Liver (tissue), 9 donors: ENCODE data around the gene SMIM15. TPM values are rescaled to one million over a fixed set of nuclear protein-coding genes. Genes with fewer than 3 reads are reported as not detected.

Experiments used
- DNase-seq: peaks from one replicate; pipeline ENCODE4 v3.0.0-alpha.2; 2017; ENCODE audit warnings: low spot score
- H3K27ac ChIP-seq, 2 donors: one replicate each; pipeline ENCODE4 v1.7.0; 2013; ENCODE audit warnings: inconsistent platforms in 2 of 2, low read length in 2 of 2, control low read depth in 1 of 2, low read depth in 1 of 2, mild to moderate bottlenecking in 1 of 2
- H3K27me3 ChIP-seq, 4 donors: one replicate each; pipeline versions ENCODE4 v1.6.1 to v1.7.0; 2013; ENCODE audit warnings: low read length in 3 of 4, inconsistent platforms in 1 of 4, mild to moderate bottlenecking in 1 of 4, moderate library complexity in 1 of 4; ENCODE audit not compliant: control insufficient read depth in 4 of 4, insufficient read depth in 4 of 4
- H3K36me3 ChIP-seq, 4 donors: one replicate each; pipeline versions ENCODE4 v1.6.1 to v1.7.0; 2013; ENCODE audit warnings: low read length in 3 of 4, mild to moderate bottlenecking in 3 of 4, low read depth in 1 of 4, moderate library complexity in 1 of 4; ENCODE audit not compliant: control insufficient read depth in 4 of 4, insufficient read depth in 3 of 4
- H3K4me1 ChIP-seq, 4 donors: one replicate each; pipeline versions ENCODE4 v1.6.1 to v1.7.0; 2013; ENCODE audit warnings: low read length in 3 of 4, mild to moderate bottlenecking in 3 of 4, moderate library complexity in 1 of 4; ENCODE audit not compliant: control insufficient read depth in 4 of 4, insufficient read depth in 4 of 4
- H3K4me3 ChIP-seq, 3 donors: one replicate each; pipeline versions ENCODE4 v1.6.1 to v1.7.0; 2013; ENCODE audit warnings: low read length in 3 of 3, control low read depth in 1 of 3, low read depth in 1 of 3, mild to moderate bottlenecking in 1 of 3
- H3K9ac ChIP-seq, 2 donors: one replicate each; pipeline ENCODE4 v1.7.0; 2013; ENCODE audit warnings: low read length in 2 of 2, mild to moderate bottlenecking in 2 of 2, moderate library complexity in 2 of 2, control low read depth in 1 of 2, low read depth in 1 of 2
- H3K9me3 ChIP-seq, 4 donors: one replicate each; pipeline versions ENCODE4 v1.6.1 to v1.7.0; 2013; ENCODE audit warnings: low read length in 3 of 4; ENCODE audit not compliant: control insufficient read depth in 4 of 4
- EGR1 ChIP-seq, 2 donors: IDR thresholded peaks; 2 replicates each; pipeline ENCODE4 v1.6.1; 2016 to 2018; ENCODE audit warnings: antibody characterized with exemption in 2 of 2, low read depth in 2 of 2
- FOXA1 ChIP-seq: IDR thresholded peaks from 2 replicates; pipeline ENCODE4 v1.6.1; 2016; ENCODE audit warnings: antibody characterized with exemption
- FOXA2 ChIP-seq: IDR thresholded peaks from 2 replicates; pipeline ENCODE4 v1.6.1; 2016; ENCODE audit warnings: antibody characterized with exemption
- GABPA ChIP-seq, 2 donors: IDR thresholded peaks in 1 of 2; conservative IDR thresholded peaks in 1 of 2; 2 replicates each; pipeline ENCODE4 v1.6.1; 2016; ENCODE audit warnings: antibody characterized with exemption in 2 of 2, mild to moderate bottlenecking in 1 of 2, moderate library complexity in 1 of 2
- HNF4A ChIP-seq, 2 donors: conservative IDR thresholded peaks; 2 replicates each; pipeline ENCODE4 v1.6.1; 2016; ENCODE audit warnings: antibody characterized with exemption in 2 of 2, mild to moderate bottlenecking in 2 of 2
- HNF4G ChIP-seq: IDR thresholded peaks from 2 replicates; pipeline ENCODE4 v1.6.1; 2016; ENCODE audit warnings: antibody characterized with exemption
- JUND ChIP-seq, 2 donors: IDR thresholded peaks; 2 replicates each; pipeline ENCODE4 v1.6.1; 2016; ENCODE audit warnings: antibody characterized with exemption in 2 of 2
- NR2F2 ChIP-seq: IDR thresholded peaks from 2 replicates; pipeline ENCODE4 v1.6.1; 2016; ENCODE audit warnings: antibody characterized with exemption
- RAD21 ChIP-seq, 2 donors: IDR thresholded peaks; 2 replicates each; pipeline ENCODE4 v1.6.1; 2016; ENCODE audit warnings: antibody characterized with exemption in 2 of 2, mild to moderate bottlenecking in 2 of 2
- RXRA ChIP-seq, 2 donors: IDR thresholded peaks; 2 replicates each; pipeline ENCODE4 v1.6.1; 2017 to 2018; ENCODE audit warnings: antibody characterized with exemption in 2 of 2, mild to moderate bottlenecking in 1 of 2
- SP1 ChIP-seq: IDR thresholded peaks from 2 replicates; pipeline ENCODE4 v1.6.1; 2018; ENCODE audit warnings: antibody characterized with exemption, mild to moderate bottlenecking
- TAF1 ChIP-seq: conservative IDR thresholded peaks from 2 replicates; pipeline ENCODE4 v1.6.1; 2016; ENCODE audit warnings: antibody characterized with exemption, mild to moderate bottlenecking
- YY1 ChIP-seq: IDR thresholded peaks from 2 replicates; pipeline ENCODE4 v1.6.1; 2016; ENCODE audit warnings: antibody characterized with exemption, mild to moderate bottlenecking
- WGBS: extraction: QIAGEN DNeasy Blood & Tissue Kit; methylation state at CpG from one replicate; pipeline ENCODE4 v1.1.7; 2013; 5-methylcytosine and 5-hydroxymethylcytosine counted together
- polyA plus RNA-seq, 2 donors: library from polyadenylated mRNA; stranded (reverse) in 1 of 2; unstranded in 1 of 2; fragments of 200-250 nt in 1 of 2; fragments of >200 nt in 1 of 2; fragmentation: Nextera tagmentation in 1 of 2; extraction: Ambion mirVana in 1 of 2; gene quantifications; one replicate each; pipeline versions ENCODE4 v1.2.1 to v1.2.3, GENCODE V29; 2013 to 2015
- total RNA-seq, 2 donors: library from RNA; depleted of rRNA; stranded (reverse); fragments of >200 nt; gene quantifications; one replicate each; pipeline ENCODE4 v1.2.3, GENCODE V29; 2014
- TF ChIP-seq, protein P1 (sequence below): IDR thresholded peaks from 2 replicates; pipeline ENCODE4 v1.6.1; 2016; ENCODE audit warnings: antibody characterized with exemption
- TF ChIP-seq, protein P2 (sequence below): fragments of 150-350 bp; IDR thresholded peaks from 2 replicates; pipeline ENCODE4 v1.5.1; 2017; ENCODE audit warnings: improper control_type of control experiment, low read depth, low read length; ENCODE audit not compliant: missing input control
- TF ChIP-seq, protein P3 (sequence below): IDR thresholded peaks from 2 replicates; pipeline ENCODE4 v1.6.1; 2016; ENCODE audit warnings: antibody characterized with exemption, mild to moderate bottlenecking
- TF ChIP-seq, protein P4 (sequence below): IDR thresholded peaks from 2 replicates; pipeline ENCODE4 v1.6.1; 2016; ENCODE audit warnings: antibody characterized with exemption
- TF ChIP-seq, protein P5 (sequence below): IDR thresholded peaks from 2 replicates; pipeline ENCODE4 v1.6.1; 2016; ENCODE audit warnings: antibody characterized with exemption
- donor health status: healthy.
- donor health status: healthy.
- donor health status: healthy.
- donor health status: healthy.
- donor health status: healthy.

SMIM15 gene, protein sequence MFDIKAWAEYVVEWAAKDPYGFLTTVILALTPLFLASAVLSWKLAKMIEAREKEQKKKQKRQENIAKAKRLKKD
- total RNA-seq (10 to 100 TPM; 20.1 to 31.2 TPM), polyA plus RNA-seq (10 to 100 TPM; 21.9 to 26.8 TPM)

DNA sequence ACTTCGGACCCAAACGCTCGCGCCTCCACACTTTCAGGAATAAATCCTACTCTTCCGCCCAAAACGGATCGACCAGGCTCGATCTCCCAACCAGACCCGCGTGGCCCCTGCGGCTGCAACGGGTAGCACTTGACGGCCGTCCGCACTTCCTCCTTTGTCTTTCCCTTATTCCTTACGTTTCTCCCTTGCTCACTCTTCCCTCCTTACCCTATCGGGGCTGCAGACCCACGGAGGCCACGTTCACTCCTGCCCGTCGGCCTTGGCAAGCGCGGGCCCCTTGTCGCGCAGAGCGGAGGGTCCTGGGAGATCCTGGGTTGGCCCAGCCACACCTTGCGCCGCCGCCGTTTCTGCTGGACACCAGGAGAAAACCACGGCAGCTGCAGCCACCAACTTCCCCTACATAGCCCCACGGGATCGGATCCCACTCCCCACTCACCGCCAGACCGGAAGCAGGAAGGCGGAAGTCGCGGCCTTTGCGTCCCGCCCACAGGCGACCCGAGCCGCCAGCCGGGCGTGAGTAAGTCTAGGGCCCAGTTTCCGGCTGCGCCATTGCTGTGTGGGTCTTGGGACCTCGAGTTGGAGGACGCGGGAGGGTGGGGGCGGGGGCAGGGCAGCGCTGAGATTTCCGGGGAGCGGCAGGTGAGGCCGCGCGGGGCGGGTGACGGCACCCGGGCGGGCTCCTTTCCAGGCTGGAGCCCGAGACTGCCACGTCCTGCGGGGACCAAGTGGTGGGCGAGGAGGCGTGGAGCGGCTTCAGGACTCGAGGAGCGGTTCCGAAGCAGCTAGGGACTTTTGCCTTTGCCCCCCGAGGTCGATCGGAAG, at the start of gene SMIM15:
Gene SMIM15 (minus strand): TSS at position 459 of the 822 bp plus-strand sequence. CDS start 2,297 bp downstream, outside the sequence.
- H3K36me3 ChIP-seq: peaks cover 0 to 13% (median 2%) of the 10 kb centered on the region in 4 donors
- TF ChIP-seq, protein P1, sequence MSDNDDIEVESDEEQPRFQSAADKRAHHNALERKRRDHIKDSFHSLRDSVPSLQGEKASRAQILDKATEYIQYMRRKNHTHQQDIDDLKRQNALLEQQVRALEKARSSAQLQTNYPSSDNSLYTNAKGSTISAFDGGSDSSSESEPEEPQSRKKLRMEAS: peak; percentile 63
- peak; percentile 96 for TF ChIP-seq YY1
- TF ChIP-seq, protein P2, sequence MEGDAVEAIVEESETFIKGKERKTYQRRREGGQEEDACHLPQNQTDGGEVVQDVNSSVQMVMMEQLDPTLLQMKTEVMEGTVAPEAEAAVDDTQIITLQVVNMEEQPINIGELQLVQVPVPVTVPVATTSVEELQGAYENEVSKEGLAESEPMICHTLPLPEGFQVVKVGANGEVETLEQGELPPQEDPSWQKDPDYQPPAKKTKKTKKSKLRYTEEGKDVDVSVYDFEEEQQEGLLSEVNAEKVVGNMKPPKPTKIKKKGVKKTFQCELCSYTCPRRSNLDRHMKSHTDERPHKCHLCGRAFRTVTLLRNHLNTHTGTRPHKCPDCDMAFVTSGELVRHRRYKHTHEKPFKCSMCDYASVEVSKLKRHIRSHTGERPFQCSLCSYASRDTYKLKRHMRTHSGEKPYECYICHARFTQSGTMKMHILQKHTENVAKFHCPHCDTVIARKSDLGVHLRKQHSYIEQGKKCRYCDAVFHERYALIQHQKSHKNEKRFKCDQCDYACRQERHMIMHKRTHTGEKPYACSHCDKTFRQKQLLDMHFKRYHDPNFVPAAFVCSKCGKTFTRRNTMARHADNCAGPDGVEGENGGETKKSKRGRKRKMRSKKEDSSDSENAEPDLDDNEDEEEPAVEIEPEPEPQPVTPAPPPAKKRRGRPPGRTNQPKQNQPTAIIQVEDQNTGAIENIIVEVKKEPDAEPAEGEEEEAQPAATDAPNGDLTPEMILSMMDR: no peak
- TF ChIP-seq, protein P3, sequence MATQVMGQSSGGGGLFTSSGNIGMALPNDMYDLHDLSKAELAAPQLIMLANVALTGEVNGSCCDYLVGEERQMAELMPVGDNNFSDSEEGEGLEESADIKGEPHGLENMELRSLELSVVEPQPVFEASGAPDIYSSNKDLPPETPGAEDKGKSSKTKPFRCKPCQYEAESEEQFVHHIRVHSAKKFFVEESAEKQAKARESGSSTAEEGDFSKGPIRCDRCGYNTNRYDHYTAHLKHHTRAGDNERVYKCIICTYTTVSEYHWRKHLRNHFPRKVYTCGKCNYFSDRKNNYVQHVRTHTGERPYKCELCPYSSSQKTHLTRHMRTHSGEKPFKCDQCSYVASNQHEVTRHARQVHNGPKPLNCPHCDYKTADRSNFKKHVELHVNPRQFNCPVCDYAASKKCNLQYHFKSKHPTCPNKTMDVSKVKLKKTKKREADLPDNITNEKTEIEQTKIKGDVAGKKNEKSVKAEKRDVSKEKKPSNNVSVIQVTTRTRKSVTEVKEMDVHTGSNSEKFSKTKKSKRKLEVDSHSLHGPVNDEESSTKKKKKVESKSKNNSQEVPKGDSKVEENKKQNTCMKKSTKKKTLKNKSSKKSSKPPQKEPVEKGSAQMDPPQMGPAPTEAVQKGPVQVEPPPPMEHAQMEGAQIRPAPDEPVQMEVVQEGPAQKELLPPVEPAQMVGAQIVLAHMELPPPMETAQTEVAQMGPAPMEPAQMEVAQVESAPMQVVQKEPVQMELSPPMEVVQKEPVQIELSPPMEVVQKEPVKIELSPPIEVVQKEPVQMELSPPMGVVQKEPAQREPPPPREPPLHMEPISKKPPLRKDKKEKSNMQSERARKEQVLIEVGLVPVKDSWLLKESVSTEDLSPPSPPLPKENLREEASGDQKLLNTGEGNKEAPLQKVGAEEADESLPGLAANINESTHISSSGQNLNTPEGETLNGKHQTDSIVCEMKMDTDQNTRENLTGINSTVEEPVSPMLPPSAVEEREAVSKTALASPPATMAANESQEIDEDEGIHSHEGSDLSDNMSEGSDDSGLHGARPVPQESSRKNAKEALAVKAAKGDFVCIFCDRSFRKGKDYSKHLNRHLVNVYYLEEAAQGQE: peak; percentile 86
- no peak for TF ChIP-seq HNF4G
- TF ChIP-seq, protein P4, sequence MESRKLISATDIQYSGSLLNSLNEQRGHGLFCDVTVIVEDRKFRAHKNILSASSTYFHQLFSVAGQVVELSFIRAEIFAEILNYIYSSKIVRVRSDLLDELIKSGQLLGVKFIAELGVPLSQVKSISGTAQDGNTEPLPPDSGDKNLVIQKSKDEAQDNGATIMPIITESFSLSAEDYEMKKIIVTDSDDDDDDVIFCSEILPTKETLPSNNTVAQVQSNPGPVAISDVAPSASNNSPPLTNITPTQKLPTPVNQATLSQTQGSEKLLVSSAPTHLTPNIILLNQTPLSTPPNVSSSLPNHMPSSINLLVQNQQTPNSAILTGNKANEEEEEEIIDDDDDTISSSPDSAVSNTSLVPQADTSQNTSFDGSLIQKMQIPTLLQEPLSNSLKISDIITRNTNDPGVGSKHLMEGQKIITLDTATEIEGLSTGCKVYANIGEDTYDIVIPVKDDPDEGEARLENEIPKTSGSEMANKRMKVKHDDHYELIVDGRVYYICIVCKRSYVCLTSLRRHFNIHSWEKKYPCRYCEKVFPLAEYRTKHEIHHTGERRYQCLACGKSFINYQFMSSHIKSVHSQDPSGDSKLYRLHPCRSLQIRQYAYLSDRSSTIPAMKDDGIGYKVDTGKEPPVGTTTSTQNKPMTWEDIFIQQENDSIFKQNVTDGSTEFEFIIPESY: peak; percentile 48
- TF ChIP-seq SP1: peak; percentile 25
- peak in 1 of 2 donors; percentile 7 for TF ChIP-seq HNF4A (conservative IDR thresholded peaks at IDR 0.05)
- peak; percentile 35 for TF ChIP-seq FOXA1
- peak; percentile 44 for TF ChIP-seq NR2F2
- peak; percentile 84 to 95 for TF ChIP-seq GABPA (IDR thresholded peaks at IDR 0.05 in 1 of 2, conservative IDR thresholded peaks at IDR 0.05 in 1 of 2)
- peak in 1 of 2 donors; percentile 17 for TF ChIP-seq RAD21 (IDR thresholded peaks at IDR 0.05)
- peak in 1 of 2 donors; percentile 11 for TF ChIP-seq EGR1 (IDR thresholded peaks at IDR 0.05; ENCODE audit: low read depth in 2 of 2)
- no peak for TF ChIP-seq JUND (IDR thresholded peaks at IDR 0.05)
- TF ChIP-seq, protein P5, sequence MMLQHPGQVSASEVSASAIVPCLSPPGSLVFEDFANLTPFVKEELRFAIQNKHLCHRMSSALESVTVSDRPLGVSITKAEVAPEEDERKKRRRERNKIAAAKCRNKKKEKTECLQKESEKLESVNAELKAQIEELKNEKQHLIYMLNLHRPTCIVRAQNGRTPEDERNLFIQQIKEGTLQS: no peak
- peak; percentile 10 to 38 for TF ChIP-seq RXRA (IDR thresholded peaks at IDR 0.05)
- peak; percentile 75 for TF ChIP-seq TAF1
- TF ChIP-seq FOXA2: no peak
- H3K27me3 ChIP-seq: no peaks in the 10 kb centered on the region
- H3K9me3 ChIP-seq: no peaks in the 10 kb centered on the region
- H3K9ac ChIP-seq: peak within 1 kb of the TSS; percentile 75 to 88
- WGBS: under 1% methylated on average over 73 of the region's 73 CpGs
- DNase-seq: peak; percentile 84
- H3K4me3 ChIP-seq: peak within 1 kb of the TSS; percentile 69 to 97 (median 91)
- H3K27ac ChIP-seq: peak within 1 kb of the TSS; percentile 90 to 94
- peaks cover 6 to 20% (median 11%) of the 10 kb centered on the region in 4 donors for H3K4me1 ChIP-seq
